Stimulated activated effector memory CD8-positive, alpha-beta T cell treated with anti-CD3 and anti-CD28 coated beads, Interleukin-12 subunit alpha, Interleukin-12 subunit beta, amount 100 ng/mL, for 72 hours (primary cell): ENCODE data around the gene ABHD18.
A peak's percentile ranks its signal among the peaks of the same experiment; 100 is the strongest.
"Not testable (repeated sequence)": the region's sequence is repeated elsewhere in the genome, so short reads cannot be mapped to it uniquely, and the experiment has no call there.

ENCODE experiments used
- ATAC-seq: fragments of 150-1000 bp; cut with Tn5 transposase; 2 replicates; pipeline ENCODE4 v1.10.0; 2021
- DNase-seq, 2 donors: peaks; one replicate each; pipeline ENCODE4 v3.0.0; 2021 to 2022; ENCODE audit warnings: low spot score in 2 of 2
- H3K27ac Mint-ChIP-seq: one replicate; pipeline ENCODE4 v1.8.0; 2022; ENCODE audit warnings: mild to moderate bottlenecking, mixed read lengths
- H3K36me3 Mint-ChIP-seq: one replicate; pipeline ENCODE4 v1.8.0; 2022; ENCODE audit warnings: mild to moderate bottlenecking, mixed read lengths
- H3K4me1 Mint-ChIP-seq: one replicate; pipeline ENCODE4 v1.8.0; 2022; ENCODE audit warnings: mixed read lengths
- H3K4me3 Mint-ChIP-seq: one replicate; pipeline ENCODE4 v1.8.0; 2022; ENCODE audit warnings: mild to moderate bottlenecking, mixed read lengths
- H3K9me3 Mint-ChIP-seq: one replicate; pipeline ENCODE4 v1.8.0; 2022; ENCODE audit warnings: mixed read lengths

ABHD18 gene

GRCh38 chr4:127968586-127968985 lies 3.4 kb downstream of the ABHD18 start:
- DNase-seq, result no peak
- no peak for ATAC-seq
- Mint-ChIP-seq H3K9me3 (no peaks in the 10 kb centered on the region), H3K4me1 (peaks cover 17% of the 10 kb centered on the region), H3K36me3 (peaks cover 44% of the 10 kb centered on the region), H3K4me3 (no peak overlapping the region), H3K27ac (no peak overlapping the region)

GRCh38 chr4:127970925-127971324 lies 5.7 kb downstream of the ABHD18 start:
- ATAC-seq, H3K9me3 Mint-ChIP-seq, H3K4me3 Mint-ChIP-seq, DNase-seq, H3K27ac Mint-ChIP-seq: not testable (repeated sequence)
- H3K36me3 Mint-ChIP-seq, result peaks cover 45% of the 10 kb centered on the region
- peaks cover 12% of the 10 kb centered on the region for H3K4me1 Mint-ChIP-seq

GRCh38 chr4:127975121-127975770 lies 10.0 kb downstream of the ABHD18 start:
- Mint-ChIP-seq H3K27ac (no peak overlapping the region), H3K4me1 (peaks cover 6% of the 10 kb centered on the region), H3K36me3 (peaks cover 36% of the 10 kb centered on the region), H3K4me3 (no peak overlapping the region), H3K9me3 (no peaks in the 10 kb centered on the region)
- DNase-seq (no peak), ATAC-seq (no peak)

- Mint-ChIP-seq H3K4me1 (peaks cover 6% of the 10 kb centered on the region), H3K4me3 (no peak overlapping the region), H3K27ac (no peak overlapping the region), H3K36me3 (peaks cover 28% of the 10 kb centered on the region), H3K9me3 (no peaks in the 10 kb centered on the region)
- DNase-seq (no peak), ATAC-seq (no peak)
These were observed 13.7 kb downstream of the ABHD18 start for GRCh38 chr4:127978930-127979329.

GRCh38 chr4:127982445-127982844 lies 17.2 kb downstream of the ABHD18 start:
- peaks cover 48% of the 10 kb centered on the region for H3K36me3 Mint-ChIP-seq
- no peaks in the 10 kb centered on the region for H3K4me1 Mint-ChIP-seq
- no peaks in the 10 kb centered on the region for H3K9me3 Mint-ChIP-seq
- H3K27ac Mint-ChIP-seq, result no peak overlapping the region
- no peak overlapping the region for H3K4me3 Mint-ChIP-seq
- DNase-seq, result no peak
- no peak for ATAC-seq

- Mint-ChIP-seq H3K9me3 (no peaks in the 10 kb centered on the region), H3K4me3 (no peak overlapping the region), H3K4me1 (no peaks in the 10 kb centered on the region), H3K27ac (no peak overlapping the region), H3K36me3 (peaks cover 76% of the 10 kb centered on the region)
- DNase-seq (no peak), ATAC-seq (no peak)
These were observed 20.8 kb downstream of the ABHD18 start for GRCh38 chr4:127985989-127986388.

- DNase-seq, result no peak
- Mint-ChIP-seq H3K9me3 (no peaks in the 10 kb centered on the region), H3K4me1 (no peaks in the 10 kb centered on the region), H3K27ac (no peak overlapping the region), H3K36me3 (peaks cover 75% of the 10 kb centered on the region), H3K4me3 (no peak overlapping the region)
- ATAC-seq, result no peak
These were observed 23.4 kb downstream of the ABHD18 start for GRCh38 chr4:127988638-127989037.

GRCh38 chr4:127993151-127993550 lies 27.9 kb downstream of the ABHD18 start:
- ATAC-seq (no peak), DNase-seq (no peak)
- Mint-ChIP-seq H3K4me1 (peaks cover 7% of the 10 kb centered on the region), H3K9me3 (no peaks in the 10 kb centered on the region), H3K27ac (no peak overlapping the region), H3K36me3 (peaks cover 43% of the 10 kb centered on the region), H3K4me3 (no peak overlapping the region)

GRCh38 chr4:127995776-127996175 lies 30.6 kb downstream of the ABHD18 start:
- no peak overlapping the region for H3K27ac Mint-ChIP-seq
- H3K4me1 Mint-ChIP-seq, result peaks cover 19% of the 10 kb centered on the region
- DNase-seq (no peak), ATAC-seq (no peak)
- peaks cover 6% of the 10 kb centered on the region for H3K9me3 Mint-ChIP-seq
- no peak overlapping the region for H3K4me3 Mint-ChIP-seq
- H3K36me3 Mint-ChIP-seq, result peaks cover 25% of the 10 kb centered on the region

- not testable (repeated sequence) for H3K27ac Mint-ChIP-seq, ATAC-seq, DNase-seq
These were observed 31.3 kb downstream of the ABHD18 start for GRCh38 chr4:127996521-127996920.

GRCh38 chr4:127997534-127998388 lies 32.6 kb downstream of the ABHD18 start:
- peaks cover 29% of the 10 kb centered on the region for H3K4me1 Mint-ChIP-seq
- H3K27ac Mint-ChIP-seq, result peak overlapping the region; percentile 61
- H3K36me3 Mint-ChIP-seq, result peaks cover 34% of the 10 kb centered on the region
- DNase-seq (no peak), ATAC-seq (peak; percentile 99)
- peaks cover 6% of the 10 kb centered on the region for H3K9me3 Mint-ChIP-seq
- no peak overlapping the region for H3K4me3 Mint-ChIP-seq

More at GRCh38 chr4:127996521-127996920, 31.3 kb downstream of the ABHD18 start:
- H3K4me3 Mint-ChIP-seq, H3K9me3 Mint-ChIP-seq: not testable (repeated sequence)
- Mint-ChIP-seq H3K36me3 (peaks cover 32% of the 10 kb centered on the region), H3K4me1 (peaks cover 26% of the 10 kb centered on the region)

GRCh38 chr4:128006592-128006991 lies 41.4 kb downstream of the ABHD18 start:
- H3K36me3 Mint-ChIP-seq, result peaks cover 45% of the 10 kb centered on the region
- DNase-seq, result no peak
- no peak overlapping the region for H3K4me3 Mint-ChIP-seq
- no peaks in the 10 kb centered on the region for H3K9me3 Mint-ChIP-seq
- no peak for ATAC-seq
- H3K27ac Mint-ChIP-seq, result no peak overlapping the region
- H3K4me1 Mint-ChIP-seq, result peaks cover 3% of the 10 kb centered on the region

GRCh38 chr4:128009428-128009827 lies 44.2 kb downstream of the ABHD18 start:
- Mint-ChIP-seq H3K9me3 (no peaks in the 10 kb centered on the region), H3K4me3 (no peak overlapping the region), H3K4me1 (no peaks in the 10 kb centered on the region), H3K27ac (no peak overlapping the region), H3K36me3 (peaks cover 58% of the 10 kb centered on the region)
- no peak for DNase-seq
- no peak for ATAC-seq

- Mint-ChIP-seq H3K27ac (no peak overlapping the region), H3K4me3 (no peak overlapping the region), H3K36me3 (peaks cover 100% of the 10 kb centered on the region), H3K4me1 (no peaks in the 10 kb centered on the region), H3K9me3 (no peaks in the 10 kb centered on the region)
- DNase-seq (no peak), ATAC-seq (no peak)
These were observed 60.1 kb downstream of the ABHD18 start for GRCh38 chr4:128025319-128025718.

- Mint-ChIP-seq H3K27ac (no peak overlapping the region), H3K4me1 (no peaks in the 10 kb centered on the region), H3K36me3 (peaks cover 73% of the 10 kb centered on the region), H3K4me3 (no peak overlapping the region), H3K9me3 (no peaks in the 10 kb centered on the region)
- DNase-seq, result no peak
- no peak for ATAC-seq
These were observed 64.7 kb downstream of the ABHD18 start for GRCh38 chr4:128029907-128030306.
